AG08396 (cell line): ENCODE data around the gene SFXN2.
"Not testable (repeated sequence)": the region's sequence is repeated elsewhere in the genome, so short reads cannot be mapped to it uniquely, and the experiment has no call there.

Experiments
- DNase-seq: peaks from one replicate; pipeline ENCODE4 v3.0.0; 2012; ENCODE audit warnings: low spot score, mixed read lengths

Gene SFXN2

GRCh38 chr10:102752934-102753664 lies 38.7 kb downstream of the SFXN2 start:
- DNase-seq: peak; percentile 42

- DNase-seq: no peak
Measured at GRCh38 chr10:102753718-102754117, 39.3 kb downstream of the SFXN2 start.

GRCh38 chr10:102757323-102757722 lies 42.9 kb downstream of the SFXN2 start:
- no peak for DNase-seq

DNA sequence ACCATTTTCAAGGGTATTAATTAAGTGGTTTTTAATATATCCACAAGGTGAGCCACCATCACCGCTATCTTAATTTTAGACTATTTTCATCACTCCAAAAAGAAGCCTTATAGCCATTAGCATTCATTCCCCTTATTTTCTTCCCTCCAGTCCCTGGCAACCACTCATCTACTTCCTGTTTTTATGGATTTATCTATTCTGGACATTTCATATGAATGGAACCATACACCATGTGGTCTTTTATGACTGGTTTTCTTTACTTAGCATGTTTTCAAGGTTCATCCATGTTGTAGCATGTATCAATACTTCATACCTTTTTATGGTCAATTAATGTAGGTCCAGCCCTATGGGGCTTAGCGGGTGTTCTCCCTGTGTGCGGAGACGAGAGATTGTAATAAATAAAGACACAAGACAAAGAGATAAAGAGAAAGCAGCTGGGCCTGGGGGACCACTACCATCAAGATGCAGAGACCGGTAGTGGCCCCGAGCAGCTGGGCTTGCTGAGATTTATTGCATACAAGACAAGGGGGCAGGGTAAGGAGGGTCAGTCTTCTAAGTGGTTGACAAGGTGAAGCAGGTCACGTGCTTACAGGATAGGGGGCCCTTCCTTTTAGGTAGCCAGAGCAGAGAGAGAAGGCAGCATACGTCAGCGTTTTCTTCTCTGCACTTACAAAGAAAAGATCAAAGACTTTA lies 44.0 kb downstream of the SFXN2 start:
- DNase-seq: no peak

DNA sequence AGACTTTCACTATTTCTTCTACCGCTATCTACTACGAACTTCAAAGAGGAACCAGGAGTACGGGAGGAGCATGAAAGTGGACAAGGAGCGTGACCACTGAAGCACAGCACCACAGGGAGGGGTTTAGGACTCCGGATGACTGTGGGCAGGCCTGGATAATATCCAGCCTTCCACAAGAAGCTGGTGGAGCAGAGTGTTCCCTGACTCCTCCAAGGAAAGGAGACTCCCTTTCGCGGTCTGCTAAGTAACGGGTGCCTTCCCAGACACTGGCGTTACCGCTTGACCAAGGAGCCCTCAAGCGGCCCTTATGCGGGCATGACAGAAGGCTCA lies 44.5 kb downstream of the SFXN2 start:
- DNase-seq: not testable (repeated sequence)

DNA sequence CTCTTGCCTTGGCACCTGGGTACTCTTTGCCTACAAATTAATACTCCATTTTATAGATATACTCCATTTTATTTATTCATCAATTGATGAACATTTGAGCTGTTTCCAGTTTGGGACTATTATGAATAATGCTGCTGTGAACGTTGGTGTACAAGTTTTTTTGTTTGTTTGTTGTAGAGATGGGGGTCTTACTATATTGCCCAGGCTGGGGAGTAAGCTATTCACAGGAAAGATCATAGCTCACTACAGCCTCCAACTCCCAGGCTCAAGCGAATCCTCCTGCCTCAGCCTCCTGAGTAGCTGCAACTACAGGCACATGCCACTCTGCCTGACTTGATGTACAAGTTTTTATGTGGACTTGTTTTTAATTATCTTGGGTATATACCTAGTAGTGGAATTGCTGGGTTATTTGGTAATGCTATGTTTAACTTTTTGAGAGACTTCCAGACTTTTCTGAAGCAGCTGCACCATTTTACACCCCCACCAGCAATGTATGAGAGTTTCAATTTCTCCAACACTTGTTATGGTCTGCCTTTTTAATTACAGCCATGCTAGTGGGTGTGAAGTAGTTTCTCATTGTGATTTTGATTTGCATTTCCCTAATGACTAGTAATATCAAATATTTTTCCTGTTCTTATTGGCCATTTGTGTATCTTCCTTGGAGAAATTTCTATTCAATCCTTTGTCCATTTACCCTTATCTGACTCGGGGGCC lies 45.2 kb downstream of the SFXN2 start:
- no peak for DNase-seq

DNA sequence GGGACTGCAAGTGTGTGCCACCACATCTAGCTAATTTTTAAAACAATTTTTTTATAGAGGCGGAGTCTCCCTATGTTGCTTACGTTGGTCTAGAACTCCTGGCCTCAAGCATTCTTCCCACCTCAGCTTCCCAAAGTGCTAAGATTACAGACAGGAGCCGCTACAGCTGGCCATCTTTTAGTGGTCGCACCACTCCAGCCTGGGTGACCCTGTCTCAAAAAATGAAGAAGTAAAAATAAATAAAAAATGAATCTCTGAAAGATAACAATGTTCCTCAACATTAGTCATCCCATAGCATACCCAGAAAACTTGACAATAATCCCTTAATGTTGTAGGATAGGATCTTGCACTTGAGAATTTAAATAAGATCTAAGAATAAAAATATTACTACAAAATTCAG lies 47.5 kb downstream of the SFXN2 start:
- DNase-seq: no peak

DNA sequence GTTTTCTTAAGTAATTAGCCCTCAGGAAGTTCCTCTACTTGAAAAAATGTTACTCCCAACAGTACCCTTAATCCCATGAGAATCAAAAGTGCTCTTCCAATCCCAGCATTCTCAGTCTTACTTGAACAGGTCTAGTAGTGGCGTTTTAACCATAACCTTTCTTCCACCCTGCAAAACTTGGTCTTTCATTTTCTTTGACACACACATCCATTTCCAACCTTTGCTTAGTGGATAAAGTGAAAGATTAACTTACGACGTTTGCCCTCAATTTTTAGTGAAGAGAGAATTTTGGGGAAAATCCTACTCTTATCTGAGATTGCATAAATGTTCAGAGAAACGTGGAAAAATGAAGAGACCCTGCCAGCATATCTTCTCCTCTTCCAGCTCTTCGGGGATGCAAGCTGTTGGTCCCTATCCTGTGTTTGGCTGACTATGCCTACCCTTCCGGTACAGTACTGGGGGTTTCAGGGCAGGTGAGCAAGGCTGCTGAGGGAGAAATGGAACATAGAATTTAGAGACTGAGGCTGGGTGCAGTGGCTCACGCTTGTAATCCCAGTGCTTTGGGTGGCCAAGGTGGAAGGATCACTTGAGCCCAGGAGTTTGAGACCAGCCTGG lies 48.1 kb downstream of the SFXN2 start:
- DNase-seq: no peak

DNA sequence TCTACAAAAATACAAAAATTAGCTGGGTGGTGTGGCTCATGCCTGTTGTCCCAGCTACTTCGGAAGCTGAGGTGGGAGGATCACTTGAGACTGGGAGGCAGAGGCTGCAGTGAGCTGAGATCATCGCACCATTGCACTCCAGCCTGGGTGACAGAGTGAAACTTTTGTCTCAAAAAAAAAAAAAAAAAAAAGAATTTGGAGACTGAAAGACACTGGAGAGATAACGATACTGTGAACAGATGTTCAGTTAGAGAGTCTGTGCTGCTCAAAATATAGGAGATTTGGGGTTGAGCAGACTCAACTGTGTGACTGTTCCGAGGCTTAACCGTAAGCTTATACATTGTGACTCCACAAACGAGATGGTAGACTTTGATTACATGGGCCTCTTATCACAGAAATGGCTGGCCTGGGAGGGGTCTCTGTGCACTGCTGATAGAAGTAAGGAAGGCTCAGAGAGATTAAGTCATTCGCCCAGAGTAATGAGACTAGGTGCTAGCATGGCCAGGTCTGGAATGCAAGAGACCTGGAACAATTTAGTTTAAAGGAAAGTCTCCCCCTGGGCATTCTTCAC lies 48.7 kb downstream of the SFXN2 start:
- no peak for DNase-seq

- DNase-seq: no peak
Measured at GRCh38 chr10:102764470-102765161, 50.2 kb downstream of the SFXN2 start.

DNA sequence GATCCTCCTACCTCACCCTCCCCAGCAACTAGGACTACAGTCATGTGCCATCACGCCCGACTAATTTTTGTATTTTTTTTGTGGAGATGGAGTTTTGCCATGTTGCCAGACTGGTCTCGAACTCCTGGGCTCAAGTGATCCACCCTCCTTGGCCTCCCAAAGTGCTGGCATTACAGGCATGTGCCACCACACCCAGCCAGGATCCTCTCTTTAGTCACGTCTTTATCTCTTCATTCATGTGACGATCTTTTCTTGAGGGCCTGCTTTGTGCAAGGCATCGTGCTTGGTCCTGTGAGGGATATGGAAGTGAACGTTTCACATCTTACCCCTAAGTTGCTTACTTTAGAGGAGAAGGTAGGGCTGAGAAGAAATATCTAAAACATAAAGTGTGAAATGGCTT lies 50.9 kb downstream of the SFXN2 start:
- no peak for DNase-seq

DNA sequence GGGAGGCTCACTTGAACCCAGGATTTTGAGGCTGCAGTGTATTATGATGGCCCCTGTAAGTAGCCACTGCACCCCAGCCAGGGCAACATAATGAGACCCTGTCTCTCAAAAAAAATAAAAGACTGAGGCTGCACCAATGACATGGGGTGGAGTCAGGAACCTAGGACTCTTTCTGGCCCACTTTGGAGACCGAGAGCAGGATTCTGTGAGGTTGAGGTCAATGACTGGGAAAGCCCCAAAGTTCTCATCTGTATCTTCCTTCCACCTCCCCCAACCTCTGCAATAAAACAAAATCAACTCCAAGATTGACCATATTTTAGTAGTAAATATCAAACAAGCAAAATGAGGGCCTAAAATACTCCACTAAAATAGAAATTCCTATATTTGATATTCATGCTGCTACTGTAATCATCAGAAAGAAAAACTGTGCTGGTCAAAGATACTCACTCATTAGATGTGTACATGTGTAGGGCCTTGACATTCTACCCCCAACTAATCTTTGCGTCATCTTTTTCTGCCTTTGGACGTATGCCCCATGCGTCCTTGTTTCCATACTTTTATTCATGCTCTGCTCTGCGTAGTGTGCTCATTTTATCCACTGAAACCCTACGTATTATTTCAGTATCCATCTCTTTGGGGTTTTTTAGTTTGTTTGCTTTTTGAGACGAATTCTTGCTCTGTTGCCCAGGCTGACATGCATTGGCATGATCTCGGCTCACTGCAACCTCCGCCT lies 53.2 kb downstream of the SFXN2 start:
- no peak for DNase-seq

- DNase-seq: no peak
Measured at GRCh38 chr10:102769375-102770107, 55.1 kb downstream of the SFXN2 start.

DNA sequence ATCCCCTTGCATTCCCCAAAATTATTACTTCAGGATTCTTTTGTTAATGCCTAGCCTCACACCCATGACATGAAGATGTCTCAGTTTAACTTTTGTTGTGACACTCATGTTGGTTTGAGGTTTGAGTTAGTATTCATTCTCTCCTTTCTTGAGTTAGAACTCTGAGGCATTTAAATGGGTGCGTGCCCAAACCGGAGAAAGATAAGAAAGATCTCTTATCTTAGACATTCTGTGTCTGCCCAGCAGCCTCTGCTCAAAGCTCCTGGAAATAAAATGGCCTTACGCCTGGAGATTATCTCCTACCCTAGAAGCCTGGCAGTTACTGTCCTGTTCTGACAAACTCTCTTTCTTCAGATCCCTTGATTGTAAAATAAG lies 55.7 kb downstream of the SFXN2 start:
- no peak for DNase-seq

DNA sequence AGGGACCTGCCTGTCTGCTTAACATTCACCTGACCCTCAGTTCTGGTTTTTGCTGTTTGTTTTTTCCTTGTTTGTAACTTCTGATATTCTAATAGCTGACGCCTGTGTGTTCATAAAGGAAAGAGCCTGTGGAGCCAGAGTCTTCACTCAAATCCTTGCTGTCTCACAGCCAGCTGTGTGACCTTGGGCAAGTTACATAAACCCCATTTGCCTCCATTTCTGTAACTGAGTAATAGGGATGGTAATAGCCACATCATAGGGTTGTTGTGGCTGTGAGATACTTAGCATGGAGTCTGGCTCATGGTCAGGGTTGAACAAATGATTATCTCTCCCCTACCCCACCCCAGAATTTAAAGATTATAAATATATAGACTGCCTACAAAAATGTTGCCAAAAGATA lies 56.4 kb downstream of the SFXN2 start:
- no peak for DNase-seq

GRCh38 chr10:102773320-102773719 lies 58.9 kb downstream of the SFXN2 start:
- DNase-seq: no peak

GRCh38 chr10:102773986-102774385 lies 59.5 kb downstream of the SFXN2 start:
- no peak for DNase-seq

DNA sequence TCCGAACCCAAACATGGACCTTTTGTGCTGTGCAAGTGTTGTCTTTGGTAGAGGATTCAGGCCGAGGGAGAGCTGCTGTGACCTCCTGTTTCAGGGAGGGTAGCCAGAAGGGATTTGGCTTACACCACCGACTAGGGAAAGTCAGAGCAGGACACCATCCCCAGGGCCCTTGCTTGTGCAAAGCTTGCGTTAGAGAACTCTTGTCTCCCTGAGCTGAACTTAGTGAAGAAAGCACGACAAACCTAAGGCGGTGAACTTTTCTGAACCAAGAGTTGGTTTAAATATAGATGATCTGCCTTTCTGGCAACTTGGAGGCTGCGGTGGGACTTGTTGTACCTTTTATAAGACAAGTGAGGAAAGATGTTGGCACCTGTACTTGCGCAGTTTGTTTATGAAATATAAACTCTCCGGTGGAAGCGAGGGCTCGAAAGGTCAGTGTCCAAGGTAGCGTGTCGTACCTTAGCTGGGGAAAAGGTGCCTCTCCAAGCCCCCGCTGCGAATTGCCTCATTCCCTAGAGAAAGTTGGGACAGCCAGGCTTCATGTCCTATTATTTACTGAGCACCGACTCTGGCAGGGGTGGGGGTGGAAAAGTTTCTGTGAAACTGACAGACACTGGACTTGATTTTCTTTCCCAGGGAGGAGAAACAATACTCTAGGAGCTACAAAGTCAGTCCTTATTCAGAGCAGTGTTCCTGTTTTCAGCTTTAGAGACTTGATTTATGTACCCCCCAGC lies 60.9 kb downstream of the SFXN2 start:
- no peak for DNase-seq

DNA sequence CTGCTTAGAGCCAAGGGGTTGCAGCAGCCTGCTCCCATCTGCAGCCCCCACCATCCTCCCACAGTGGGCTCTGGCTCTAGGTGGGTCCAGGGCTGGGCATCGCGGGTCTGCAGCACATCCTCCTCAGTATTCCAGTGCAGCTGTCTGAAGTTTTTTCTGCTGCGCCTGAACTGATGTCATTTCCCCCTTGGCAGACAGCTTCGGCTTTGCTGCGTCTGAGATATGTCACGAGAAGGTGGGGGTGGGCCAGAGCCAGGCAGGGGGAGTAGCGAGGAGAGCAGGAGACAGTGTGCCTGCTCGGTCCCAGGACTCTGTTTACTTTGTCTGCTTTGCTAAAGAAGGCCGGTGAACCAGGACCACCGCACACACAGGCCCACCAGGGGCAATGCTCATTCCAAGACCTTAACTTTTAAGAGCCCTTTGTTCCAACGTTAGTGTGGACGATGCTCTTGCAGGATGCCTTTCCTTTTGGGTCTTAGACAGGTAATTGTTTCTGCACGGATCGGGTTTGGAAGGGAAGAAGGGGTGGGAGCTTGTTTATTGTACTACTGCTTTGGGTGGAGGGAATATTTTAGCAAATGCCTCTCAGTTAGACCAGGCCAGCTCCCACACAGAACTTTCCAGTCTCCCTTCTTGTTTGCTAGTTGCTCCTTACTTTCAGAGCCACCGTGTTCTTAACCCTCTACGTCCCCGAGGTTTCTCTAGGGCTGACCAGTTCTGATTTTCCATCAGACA lies 61.7 kb downstream of the SFXN2 start:
- DNase-seq: peak; percentile 43
